ENCODE data around the gene KCNQ1. TPM values are rescaled to one million over a fixed set of nuclear protein-coding genes. Genes with fewer than 3 reads are reported as not detected.

The KCNQ1 gene
- total RNA-seq, 1 experiment from 2014 or later, result not detected

DNA sequence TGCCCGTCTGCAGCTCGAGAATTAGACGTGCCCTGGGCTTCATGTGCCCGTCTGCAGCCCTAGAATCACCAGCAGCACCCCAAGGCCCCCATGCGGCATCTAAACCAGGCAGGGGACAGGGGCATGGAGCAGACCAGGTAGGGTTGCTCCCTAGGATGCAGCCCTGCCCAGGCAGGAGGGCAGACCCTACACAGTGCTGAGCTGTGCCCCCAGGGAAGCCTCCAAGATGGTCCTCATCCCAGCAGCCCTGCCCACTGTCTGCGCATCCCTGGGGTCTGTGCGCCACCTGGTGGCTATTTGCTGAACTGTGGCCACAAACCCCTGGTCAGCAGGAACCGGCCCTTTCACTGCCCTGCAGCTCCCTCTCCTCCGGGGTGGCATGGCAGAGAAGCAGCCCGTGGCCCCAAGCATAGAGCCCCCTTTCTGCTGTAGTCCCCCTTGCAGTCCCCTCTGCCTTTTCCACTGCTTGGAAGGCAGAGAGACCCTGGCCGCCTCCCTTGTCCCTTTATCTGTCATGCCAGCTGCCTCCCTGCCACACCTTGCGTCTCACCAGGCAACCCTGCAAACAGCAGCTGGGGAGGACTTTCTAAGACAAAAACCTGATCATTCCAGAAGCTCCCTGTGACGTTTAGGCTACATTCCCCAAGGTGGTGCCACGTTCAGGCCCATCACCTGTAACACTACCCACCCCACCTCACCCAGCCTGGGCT is 86.6 kb downstream of the KCNQ1 start:
- DNase-seq (ENCODE audit: extremely low read depth, low read depth), result peak; percentile 29

DNA sequence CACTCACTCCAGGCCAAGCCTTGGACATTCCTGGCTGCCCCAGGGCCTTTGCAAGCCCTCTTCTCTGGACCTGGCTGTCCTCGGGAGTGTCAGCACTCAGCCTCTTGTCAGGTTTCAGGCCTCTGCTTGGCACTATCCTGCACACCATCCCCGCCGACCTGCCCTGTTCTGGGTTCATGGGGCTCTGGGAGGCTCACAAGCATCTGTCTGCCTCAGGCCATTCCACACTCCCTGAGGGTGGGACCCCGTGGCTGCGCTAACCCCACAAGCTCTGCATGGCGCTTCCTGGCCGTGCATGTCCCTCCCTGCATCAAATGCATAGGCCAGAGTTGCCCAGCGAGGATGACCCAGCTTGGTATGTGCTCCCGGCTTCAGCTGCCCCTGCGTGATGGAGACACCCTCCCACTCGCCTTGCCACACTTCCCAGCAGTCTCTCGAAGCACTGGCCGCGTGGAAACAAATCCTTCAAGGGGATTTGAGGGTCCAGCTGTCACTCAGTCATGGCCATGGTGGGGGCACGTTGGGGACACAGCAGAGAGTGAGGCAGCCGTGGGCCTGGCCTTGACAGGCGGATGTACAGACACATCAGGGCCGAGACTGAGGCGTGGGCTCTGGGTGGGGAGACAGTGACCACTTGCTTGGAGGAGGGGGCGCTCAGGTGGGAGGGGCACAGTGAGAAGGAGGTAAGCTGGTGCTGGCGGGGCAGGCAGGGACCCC is 87.3 kb downstream of the KCNQ1 start:
- DNase-seq (ENCODE audit: extremely low read depth, low read depth), result no peak

GRCh38 chr11:2532704-2533586 is 88.1 kb downstream of the KCNQ1 start:
- DNase-seq (ENCODE audit: extremely low read depth, low read depth), result peak; percentile 82

GRCh38 chr11:2533587-2534133 is 88.9 kb downstream of the KCNQ1 start:
- DNase-seq (ENCODE audit: extremely low read depth, low read depth), result no peak

DNA sequence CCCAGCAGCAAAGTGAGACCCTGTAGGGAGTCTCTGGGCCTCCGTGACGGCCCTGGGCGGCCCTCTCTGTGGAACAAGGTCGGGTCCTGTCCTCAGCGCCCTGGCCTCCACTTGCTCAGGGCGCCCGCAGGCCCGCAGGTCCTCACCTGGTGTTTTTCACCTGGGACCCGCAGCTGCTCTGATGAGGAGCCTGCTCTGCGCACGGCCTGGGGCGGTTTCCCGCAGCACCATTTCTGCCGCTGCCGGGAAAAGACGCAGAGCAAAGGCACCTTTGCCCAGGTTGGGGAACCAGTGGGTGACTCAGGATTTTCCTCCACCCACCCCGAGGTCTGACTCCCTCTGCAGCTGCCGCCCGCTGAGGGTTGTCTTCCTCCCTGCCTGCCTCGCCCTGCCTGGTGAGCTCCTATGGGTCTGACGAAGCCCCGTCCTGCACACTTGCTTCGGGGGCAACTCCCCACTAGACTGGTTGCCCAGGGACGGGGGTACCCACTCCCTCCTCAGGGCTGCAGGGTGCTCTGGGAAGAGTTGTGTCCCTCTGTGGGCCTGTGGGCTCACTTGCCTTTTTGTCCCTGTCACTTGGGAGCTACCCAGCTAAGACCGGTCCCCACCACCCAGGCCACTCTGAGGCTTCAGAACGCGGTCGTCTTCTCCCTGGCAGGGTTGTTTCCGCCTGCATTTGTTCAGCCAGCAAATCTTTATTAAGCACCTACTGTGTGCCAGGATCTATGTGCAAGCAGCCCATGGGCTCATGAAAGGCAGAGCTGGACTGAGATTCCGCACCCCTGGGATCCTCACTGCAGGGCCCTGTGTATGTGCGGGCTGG is 89.5 kb downstream of the KCNQ1 start:
- no peak for DNase-seq (ENCODE audit: extremely low read depth, low read depth)

DNA sequence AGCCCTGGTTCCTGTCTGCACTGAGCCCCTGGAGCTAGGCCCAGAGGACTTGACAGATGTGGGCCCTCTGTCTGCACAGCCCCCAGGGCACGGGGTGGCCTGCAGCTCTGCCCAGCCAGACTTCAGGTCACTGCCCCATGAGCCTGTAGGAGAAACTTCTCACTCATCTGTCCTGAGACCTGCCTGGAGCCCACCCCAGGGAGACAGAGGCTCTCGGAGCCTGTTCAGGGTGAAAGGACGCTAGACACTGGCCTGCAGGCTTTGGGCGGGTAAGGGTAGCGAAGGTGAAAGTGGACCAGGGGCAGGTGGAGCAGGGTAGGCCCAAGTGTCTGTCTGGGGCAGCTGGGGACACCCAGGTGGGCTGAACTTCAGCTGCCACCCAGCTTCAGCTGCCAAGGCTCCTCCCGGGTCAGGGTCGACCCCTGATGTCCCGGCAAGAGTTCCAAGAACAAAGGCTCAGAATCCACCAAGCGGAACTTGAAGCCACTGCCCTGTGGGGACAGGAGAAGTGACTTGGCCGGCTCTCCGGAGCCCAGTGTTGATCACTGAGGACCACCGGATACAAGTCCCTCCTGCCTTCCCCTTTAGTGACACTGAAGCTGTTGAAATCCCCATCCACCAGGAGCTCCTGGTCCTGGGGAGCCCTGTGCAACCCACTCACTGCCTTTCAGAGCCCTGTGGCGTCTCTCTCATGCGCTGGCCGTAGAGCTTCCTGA is 90.3 kb downstream of the KCNQ1 start:
- no peak for DNase-seq (ENCODE audit: extremely low read depth, low read depth)

- DNase-seq (ENCODE audit: extremely low read depth, low read depth), result no peak
Measured at GRCh38 chr11:2535673-2536439, 91.0 kb downstream of the KCNQ1 start.

DNA sequence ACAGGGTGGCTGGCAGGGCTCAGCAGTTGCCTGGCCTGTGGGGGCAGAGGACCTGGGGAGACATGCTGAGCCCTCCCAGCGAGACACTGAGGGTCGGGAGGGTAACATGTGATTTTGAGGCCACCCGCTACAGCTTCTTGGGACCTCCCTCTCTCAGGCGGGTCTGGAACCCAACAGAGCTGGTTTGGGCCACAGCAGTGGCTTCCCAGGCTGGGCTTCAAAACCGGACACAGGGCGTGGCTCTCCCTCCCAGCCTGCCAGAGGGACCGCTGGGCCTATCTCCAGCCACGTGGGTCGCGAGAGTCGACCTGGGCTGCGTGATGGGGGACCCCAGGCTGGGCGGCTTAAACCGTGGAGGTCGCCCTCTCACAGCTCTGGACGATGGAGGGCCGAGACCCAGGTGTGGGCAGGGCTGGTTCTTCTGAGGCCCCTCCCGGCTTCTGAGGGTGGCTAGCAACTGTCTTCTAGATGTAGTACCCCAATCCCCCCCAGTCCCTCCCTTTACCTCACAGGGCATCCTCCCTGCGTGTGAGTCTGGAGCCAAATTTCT is 91.7 kb downstream of the KCNQ1 start:
- no peak for DNase-seq (ENCODE audit: extremely low read depth, low read depth)

DNA sequence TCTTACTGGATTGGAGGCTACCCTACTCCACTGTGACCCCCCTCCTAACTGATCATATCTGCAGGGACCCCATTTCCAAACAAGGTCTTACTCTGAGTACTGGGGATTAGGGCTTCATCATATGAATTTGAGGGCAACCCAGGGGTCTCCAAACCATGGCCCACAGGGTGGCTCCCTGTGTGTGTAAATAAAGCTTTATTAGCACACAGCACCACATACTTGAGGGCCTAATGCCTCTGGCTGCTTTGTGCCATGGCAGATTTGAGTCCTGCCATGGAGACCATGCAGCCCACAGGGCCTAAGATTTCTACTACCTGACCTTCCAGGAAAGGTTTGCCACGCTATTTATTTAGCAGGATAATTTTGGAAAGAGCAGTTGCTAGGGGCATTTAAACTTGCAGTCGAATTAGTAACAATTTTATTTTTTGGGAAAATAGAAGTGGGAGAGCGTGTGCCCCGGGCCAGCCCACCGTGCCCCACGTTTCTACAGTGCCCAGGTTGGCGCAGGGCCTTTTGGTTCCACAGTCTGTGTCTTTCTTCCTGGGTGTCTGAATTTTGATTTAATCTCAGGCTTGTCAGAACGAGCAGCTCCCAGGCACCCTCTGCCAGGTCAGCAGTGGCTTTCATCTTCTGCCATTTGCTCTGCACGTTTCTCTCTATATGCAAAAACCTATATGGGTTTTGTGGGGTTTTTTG is 92.3 kb downstream of the KCNQ1 start:
- no peak for DNase-seq (ENCODE audit: extremely low read depth, low read depth)

DNA sequence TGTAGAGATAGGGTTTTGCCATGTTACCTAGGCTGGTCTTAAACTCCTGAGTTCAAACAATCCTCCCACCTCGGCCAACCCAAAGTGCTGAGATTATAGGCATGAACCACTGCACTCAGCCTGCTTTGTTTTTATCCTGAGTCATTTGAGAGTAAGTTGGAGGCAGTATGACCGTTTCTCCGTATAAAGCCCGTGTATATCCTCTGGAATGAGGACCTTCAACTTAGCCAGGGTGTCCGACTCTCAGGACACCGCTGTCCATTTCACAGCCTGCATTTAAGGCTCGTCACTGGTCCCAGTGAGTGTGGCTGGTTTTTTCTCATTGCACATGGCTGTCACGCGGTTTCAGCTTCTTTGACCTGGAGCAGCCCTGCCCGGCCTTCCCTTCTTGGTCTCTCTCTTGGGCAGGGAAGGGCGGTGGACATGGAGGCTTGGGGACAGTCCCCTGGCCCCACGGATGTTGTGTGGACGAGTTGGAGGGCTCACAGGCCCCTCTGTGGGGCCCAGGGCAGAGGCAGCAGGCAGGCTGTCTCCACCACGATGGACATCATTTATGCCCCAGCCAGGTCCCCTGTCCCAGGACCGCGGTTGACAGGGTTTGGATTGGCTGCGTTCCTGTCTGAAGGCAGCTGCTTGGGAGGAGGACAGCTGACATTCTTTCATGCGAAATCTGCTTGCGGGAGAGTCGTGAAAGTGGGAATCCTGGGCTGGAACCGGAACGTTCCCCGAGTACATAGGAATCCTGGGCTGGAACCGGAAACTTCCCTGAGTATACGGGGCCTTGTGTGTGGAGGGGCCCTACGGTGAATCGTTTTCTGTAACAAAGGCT is 93.3 kb downstream of the KCNQ1 start:
- DNase-seq (ENCODE audit: extremely low read depth, low read depth), result no peak

GRCh38 chr11:2538951-2539350 is 94.1 kb downstream of the KCNQ1 start:
- no peak for DNase-seq (ENCODE audit: extremely low read depth, low read depth)

DNA sequence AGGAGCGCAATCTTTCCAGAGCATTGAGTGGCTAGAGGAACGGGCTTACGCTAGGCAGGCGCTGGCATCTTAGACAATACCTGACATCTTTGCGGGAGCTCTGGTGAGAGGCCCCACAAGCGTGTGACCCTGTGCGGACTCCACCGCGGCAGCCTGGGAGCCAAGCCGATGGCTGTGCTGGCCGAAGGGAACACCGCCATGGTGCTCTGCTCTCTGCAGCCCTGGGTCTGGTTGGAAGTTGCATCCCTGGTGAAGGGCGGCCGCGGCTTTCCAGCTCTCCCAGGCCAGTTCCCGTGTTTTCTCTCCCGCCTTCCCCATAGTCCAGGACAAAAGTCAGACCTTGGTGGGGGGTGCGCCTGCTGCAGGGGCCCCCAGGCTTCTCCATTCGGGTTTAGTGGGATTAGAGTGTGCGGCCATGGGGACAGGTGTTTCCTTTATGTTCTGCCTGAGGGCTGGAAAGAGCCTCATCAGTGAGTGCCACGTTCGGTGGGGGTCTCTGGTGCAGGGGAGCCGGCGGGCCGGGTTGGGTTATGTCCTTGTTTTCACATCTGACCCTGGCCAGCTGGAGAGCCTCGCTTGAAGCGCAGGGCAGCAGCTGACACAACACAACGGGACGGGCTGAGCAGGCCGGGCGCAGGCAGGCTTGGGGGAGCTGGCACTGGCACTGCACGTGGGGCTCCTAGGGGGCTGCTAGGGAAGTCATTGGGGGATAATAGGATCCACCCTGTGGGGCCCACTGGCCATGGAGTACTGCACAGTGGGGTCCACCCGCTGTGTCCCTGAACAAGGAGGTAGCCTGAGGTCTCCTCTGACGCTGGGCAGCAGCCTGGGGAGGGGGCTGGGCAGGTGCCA is 94.8 kb downstream of the KCNQ1 start:
- DNase-seq (ENCODE audit: extremely low read depth, low read depth), result no peak

DNA sequence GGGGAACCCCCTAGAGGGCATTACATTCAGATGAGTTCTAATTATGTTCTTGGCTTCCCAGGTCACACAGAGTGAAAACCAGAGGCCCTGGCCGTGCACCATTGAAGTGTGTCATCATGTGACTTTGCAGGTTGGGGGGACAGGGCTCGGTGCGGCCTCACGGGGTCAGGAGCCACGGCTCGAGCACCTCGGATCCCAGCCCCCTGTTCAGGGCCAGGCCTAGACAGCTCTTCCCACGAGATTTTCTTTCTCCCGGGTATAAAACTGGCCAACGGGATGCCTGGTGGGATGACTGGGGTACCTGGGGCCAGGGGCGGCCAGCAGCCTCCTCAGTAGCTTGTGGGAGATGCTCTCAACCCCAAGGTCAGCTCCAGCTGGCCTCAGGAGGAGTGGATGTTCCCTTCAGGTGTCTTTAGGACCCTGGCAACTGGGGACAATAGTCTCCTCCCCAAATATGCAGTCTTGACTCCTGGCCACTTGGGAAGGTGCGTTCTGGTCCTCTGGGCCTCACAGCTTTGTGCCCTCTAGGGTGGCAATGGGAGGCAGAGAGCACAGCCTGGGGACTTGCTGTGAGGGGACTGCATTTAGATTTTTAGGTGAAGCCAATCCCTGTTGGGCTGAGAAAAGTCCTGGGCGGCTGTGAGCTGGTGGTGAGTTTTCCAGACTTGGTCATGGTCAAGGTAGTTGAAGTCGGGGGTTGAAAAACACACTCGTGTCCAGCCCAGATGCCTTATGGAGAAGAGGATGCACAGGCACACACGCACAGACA is 95.6 kb downstream of the KCNQ1 start:
- no peak for DNase-seq (ENCODE audit: extremely low read depth, low read depth)

DNA sequence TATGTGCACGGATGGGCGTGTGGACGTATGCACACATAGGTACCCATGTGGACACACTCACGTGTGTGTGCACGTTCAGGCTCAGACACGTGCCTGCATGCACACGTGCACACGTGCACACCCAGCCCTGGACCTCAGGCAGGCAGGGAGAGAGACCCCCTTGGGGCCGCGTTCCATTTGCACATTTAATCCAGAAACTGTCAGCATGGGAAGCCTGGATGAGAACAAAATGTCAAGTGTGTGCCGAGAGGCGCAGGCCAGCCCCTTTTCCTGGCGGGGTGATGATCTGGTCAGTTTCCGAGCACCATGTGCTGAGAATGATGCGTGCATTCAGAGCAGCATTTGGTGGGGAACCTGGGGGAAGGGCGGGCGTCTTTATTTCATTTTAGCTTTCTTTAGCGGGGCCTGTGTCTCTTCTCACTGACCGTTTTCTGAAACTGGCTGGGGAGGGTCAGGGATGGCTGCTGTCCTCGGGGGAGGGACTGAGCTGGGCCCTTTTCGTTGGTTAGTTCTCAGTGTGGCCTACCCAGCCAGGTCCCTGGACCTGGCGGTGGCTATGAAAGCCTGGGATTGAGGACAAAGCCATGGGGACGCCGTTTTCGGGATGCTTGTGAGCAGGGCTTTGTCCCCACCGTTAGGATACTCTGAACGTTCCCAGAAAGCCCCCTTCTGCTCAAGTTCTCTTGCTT is 96.3 kb downstream of the KCNQ1 start:
- no peak for DNase-seq (ENCODE audit: extremely low read depth, low read depth)

- DNase-seq (ENCODE audit: extremely low read depth, low read depth), result no peak
Measured at GRCh38 chr11:2541881-2542361, 97.1 kb downstream of the KCNQ1 start.
